G401.6 (cell line): Measurements from ENCODE around the gene ZMPSTE24.

ENCODE experiments used
- FAIRE-seq: peaks from 2 replicates; lab custom pipeline; 2012; peaks lifted over from hg19 to GRCh38; lab: Jason Lieb, UNC

The ZMPSTE24 gene

DNA sequence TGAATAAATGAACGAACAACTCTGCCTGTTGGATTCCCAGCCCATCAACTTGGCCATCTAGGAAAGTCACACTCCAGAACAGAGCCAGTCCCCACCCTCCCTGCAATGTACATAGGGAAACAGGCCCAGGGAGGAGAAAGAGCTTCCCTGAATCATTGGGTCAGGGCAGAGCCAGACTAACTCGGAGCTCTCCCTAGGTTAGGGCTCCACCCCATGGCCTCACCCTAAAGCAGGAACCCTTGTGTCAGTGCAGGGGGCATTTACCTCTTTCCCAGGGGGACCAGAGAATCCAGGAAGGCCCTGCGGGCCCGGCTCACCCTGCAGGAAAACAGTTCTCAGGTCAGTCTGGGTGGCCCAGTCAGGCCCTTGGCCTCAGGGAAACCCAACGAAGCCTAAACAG is 47.4 kb downstream of the ZMPSTE24 start:
- FAIRE-seq, result no peak

GRCh38 chr1:40305871-40306270 is 47.8 kb downstream of the ZMPSTE24 start:
- FAIRE-seq, result no peak

- FAIRE-seq, result no peak
These were observed 48.3 kb downstream of the ZMPSTE24 start for GRCh38 chr1:40306296-40306695.

DNA sequence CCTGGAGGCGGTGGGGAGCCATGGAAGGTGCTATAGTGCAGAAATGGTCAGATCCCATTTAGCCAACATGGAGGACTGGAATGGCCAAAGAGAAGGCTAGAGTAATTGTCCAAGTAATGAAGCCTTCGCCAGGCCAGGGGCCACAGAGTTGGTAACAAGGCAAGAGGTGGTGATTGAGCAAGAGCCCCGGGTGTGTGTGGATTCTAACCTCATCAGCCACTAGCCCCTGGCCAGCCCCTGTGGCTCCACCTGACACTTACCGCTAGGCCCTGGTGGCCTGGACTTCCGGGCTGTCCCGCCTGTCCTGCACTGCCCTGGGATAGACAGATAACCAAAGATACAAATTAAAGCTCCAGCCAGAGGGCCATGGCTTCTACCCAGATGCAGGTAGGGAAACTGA is 49.1 kb downstream of the ZMPSTE24 start:
- no peak for FAIRE-seq

DNA sequence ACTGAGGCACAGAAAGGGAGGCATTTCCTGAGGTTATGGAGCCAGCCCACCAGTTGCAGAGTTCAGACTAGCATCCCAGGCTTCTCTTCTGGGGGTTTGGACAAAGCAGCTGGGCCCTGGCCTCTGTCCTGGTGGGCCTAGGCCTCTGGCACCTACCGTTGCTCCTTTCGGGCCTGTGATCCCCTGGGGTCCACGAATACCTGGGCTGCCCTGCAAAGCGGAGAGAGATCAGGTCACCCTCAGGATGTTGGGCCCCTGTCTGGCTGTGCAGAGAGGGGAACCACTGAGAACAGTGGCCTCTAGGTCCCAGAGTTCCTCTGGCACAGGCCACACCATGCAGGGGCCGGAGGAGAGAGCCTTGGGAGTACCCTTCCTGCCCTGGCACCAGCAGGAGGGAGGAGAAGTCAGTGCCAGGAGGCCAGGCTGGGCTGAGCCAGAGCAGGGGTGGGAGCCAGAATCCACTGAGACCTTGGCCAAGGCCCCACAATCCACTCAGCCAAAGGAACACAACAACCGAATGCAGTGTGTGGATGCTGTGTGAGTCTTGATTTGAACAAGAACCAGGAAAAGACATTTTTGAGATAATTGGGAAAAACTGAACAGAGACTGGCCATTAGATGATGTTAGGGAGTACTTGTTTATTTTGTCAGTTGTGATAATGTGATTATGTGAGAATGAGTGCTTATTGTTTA is 50.1 kb downstream of the ZMPSTE24 start:
- no peak for FAIRE-seq

GRCh38 chr1:40309374-40310128 is 51.5 kb downstream of the ZMPSTE24 start:
- no peak for FAIRE-seq

DNA sequence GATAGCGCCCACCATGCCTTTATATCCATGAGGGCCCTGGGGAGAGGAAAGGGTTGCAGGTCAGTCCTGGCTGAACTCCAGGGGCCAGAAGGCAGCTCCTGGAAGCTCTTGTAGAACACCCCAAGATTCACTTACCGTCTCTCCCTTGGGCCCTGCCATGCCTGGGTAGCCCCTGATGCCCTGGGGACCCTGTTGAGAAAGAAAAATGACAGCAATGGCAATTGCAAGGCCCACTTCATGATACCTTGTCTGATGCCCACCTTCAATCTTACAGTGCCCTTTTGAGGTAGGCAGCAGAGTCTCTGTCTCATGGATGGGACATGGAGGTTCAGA is 52.1 kb downstream of the ZMPSTE24 start:
- FAIRE-seq, result no peak

DNA sequence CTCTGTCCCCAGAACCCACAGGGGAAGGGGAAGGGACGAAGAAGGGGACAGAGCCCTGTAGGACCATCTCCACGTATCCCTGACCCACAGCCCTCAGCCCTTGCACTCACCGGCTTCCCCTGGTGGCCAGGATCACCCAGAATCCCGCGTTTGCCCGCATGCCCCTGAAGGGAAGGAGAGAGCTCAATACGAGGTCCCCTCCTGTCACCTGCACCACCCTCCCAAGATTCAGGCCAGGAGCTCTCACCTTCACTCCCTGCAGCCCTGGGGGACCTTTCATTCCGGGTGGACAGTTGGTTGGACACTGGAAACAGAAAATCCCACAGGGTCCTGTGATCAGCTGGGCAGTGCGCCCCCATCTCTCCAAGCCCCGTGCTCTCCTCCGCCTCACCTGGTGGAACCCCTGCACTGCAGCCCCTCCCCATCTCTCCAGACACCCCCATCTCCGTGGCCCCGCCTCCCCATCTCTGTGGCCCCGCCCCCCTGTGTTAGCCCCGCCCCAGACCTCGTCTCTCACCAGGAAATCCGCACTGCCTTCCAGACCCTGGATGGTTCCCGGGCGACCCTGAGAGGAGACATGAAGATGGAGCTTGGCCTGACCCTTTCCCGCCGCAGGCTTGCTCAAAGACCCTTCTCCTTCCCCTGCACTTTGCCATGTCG is 53.1 kb downstream of the ZMPSTE24 start:
- FAIRE-seq, result no peak

- FAIRE-seq, result no peak
These were observed 53.7 kb downstream of the ZMPSTE24 start for GRCh38 chr1:40311692-40312091.

DNA sequence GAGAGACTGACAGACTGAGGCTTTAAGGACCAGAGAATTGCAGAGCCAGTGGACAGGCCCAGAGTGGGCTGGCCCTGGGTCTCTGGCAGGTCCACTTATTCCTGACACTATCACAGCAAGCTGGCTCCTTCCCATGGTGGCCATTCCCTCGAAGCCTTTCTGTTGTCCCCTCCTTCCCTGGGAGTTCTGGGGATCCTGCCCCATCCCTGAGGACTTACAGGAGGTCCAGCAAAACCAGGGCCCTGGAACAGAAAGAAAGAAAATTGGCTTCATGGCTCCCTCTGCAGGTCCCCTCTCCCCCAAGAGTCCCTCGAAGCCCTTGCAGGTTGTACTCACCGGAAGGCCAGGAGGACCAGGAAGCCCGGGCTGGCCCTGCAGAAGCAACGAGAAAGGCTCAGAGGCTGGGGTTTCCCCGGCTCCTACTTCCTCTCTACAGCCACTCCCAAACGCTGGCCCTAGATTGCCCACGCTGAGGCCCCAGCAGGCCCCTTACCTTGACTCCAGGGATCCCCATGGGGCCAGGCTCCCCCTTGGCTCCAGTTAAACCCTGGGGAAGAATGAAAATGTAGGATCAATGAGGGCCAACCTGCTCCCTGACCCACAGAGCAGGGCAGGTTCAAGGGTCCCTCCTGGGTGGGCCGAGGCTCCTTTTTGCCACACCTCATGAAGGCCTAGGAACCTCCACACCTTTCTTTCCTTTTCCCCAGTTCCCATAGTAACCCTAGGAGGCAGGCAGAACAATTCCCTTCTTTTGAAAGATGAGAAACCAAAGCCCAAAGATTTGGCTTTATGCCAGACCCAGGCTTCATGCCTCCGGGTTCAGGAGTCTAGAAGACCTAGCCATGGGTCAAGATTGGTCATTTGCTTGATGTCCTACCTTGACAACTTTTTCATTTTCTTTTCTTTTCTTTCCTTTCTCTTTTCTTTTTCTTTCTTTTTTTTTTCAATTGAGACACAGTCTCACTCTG is 54.5 kb downstream of the ZMPSTE24 start:
- no peak for FAIRE-seq

DNA sequence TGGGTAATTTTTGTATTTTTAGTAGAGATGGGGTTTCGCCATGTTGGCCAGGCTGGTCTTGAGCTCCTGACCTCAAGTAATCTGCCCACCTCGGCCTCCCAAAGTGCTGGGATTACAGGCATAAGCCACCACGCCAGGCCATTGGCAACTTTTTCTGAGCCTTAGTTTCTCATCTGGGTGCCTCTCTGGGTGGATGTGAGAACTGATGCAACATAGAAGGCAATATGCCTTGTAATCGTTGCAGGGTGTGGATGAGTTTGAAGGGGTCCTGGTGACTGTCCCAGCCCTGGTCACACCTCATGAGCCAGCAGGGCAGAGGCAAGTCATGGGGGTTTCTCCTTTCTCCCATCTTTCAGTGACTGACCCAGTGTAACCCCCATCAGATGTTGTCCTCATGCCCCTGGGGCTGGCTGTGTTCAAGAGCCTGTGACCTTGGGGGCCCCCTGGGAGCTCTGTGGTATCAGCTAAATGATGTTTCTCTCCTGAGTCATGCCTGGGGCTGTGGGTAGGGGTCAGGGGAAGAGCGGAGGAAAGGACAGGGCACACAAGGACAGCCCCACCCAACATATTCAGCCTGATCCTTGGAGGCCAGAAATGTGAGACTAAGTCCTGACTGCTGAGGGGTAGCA is 55.4 kb downstream of the ZMPSTE24 start:
- no peak for FAIRE-seq

GRCh38 chr1:40313958-40314720 is 56.1 kb downstream of the ZMPSTE24 start:
- no peak for FAIRE-seq

DNA sequence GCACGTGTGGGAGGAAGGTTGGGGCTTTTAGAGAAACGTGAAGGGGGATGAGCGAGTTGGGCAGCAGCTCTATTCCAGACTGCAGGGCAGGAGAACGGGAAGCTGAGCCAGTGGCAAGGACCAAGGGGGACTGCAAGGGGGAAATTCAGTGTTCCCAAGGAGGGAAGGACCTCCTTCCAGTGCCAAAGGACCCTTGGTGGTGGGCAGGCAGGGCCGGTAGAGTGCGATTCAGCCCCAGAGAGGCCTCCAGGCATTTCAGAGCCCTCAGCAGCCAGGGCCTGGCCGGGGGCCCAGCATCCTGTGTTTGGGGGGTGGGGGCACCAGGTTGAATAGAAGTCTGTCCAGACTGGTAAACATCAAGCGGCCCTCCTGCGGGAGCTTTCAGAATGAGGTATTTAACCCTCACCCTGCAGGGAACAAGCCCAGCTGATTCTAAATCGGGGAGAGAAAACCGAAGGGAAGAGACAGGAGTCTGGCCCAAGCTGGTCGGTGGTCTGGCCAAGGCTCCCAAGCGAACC is 56.7 kb downstream of the ZMPSTE24 start:
- no peak for FAIRE-seq

- no peak for FAIRE-seq
These were observed 57.3 kb downstream of the ZMPSTE24 start for GRCh38 chr1:40315239-40315794.

DNA sequence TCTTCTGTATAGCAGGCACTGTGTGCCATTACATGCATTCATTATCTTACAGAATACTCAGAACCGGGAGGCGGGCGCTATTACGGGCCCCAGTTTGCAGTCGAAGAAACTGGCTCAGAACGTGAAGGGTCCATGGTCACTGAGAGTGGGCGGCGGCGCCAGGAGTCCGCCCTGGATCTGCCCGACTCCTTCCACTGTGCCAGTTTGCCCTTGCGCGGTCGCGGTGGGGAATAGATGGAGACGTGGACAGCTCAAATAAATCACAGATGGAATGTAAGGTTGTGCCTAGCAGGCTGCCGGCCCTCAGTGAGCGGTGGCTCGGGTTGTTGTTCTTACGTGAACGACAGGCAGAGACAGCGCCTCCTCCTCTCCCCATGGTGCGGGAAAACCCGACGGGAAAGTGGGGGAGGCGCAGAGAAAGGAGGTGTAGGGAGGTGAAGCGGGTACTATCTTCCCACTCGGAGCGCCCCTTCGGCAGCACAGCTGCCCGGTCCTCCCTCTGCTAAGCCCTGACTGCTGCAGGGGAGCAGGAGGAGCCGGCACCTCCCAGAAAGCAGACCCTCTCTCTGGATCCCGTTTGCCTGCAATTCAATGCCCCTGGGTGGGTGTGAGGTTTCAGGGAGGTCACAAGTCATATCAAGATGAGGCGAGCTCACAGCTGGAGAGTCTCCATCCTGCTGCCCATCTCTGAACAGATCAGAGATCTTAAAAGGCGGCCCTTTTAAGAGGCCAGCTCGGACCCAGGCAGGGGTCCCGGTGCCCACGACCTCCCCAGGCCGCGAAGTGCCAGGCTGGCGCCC is 58.0 kb downstream of the ZMPSTE24 start:
- FAIRE-seq, result no peak

GRCh38 chr1:40316595-40317393 is 58.8 kb downstream of the ZMPSTE24 start, which contains the start of gene COL9A2:
COL9A2 (minus strand) TSS chr1:40317286; CDS start chr1:40317197, 89 bp downstream.
- FAIRE-seq, result no peak

- no peak for FAIRE-seq
These were observed 59.5 kb downstream of the ZMPSTE24 start for GRCh38 chr1:40317394-40318074.

- FAIRE-seq, result no peak
These were observed 60.4 kb downstream of the ZMPSTE24 start for GRCh38 chr1:40318476-40318875.
